HCT116 (cell line): ENCODE data around the gene ATP8B4. TPM values are rescaled to one million over a fixed set of nuclear protein-coding genes. Genes with fewer than 3 reads are reported as not detected.

Experiments
- ATAC-seq: fragments of 200-7000 bp; cut with Tn5 transposase; 2 replicates; pipeline ENCODE4 v1.9.1; 2020; ENCODE audit warnings: mild to moderate bottlenecking, moderate library complexity
- BruUV-seq: library from RNA; stranded (reverse); fragments of 400-500 nt; replicated peaks from 2 replicates; lab custom pipeline; 2021; lab: Mats Ljungman, UMichigan
- CTCF ChIA-PET: fragments of 300-600 bp; sonication (Branson Sonifier 250); formaldehyde crosslinking; loops from one replicate; lab custom pipeline; 2021; ENCODE audit warnings: antibody characterized with exemption; lab: Charles Lee
- POLR2A ChIA-PET: fragments of 300-600, 350-600 bp; sonication (Branson Sonifier 250); formaldehyde crosslinking; loops from one replicate; lab custom pipeline; 2021; ENCODE audit warnings: antibody characterized with exemption; lab: Charles Lee
- RAD21 ChIA-PET, 2 experiments: fragments of 300-600 bp; sonication (Branson Sonifier 250); formaldehyde crosslinking; loops; one replicate each; lab custom pipeline; 2023; ENCODE audit warnings: low total read pairs in 2 of 2; ENCODE audit not compliant: uncharacterized antibody in 2 of 2, unreplicated experiment in 2 of 2, low non-redundant PET in 1 of 2; lab: Charles Lee
- DNase-seq: peaks from one replicate; pipeline ENCODE4 v3.0.0-alpha.2; 2010; ENCODE audit warnings: low read depth, low spot score
- H2AFZ ChIP-seq: fragments of 200-600 bp; shearing (Covaris generic), sonication (generic); 2 replicates; pipeline ENCODE4 v1.6.1; 2017; ENCODE audit warnings: low read depth, mixed run types, mixed read lengths, antibody characterized with exemption, low read length; ENCODE audit not compliant: poor library complexity, severe bottlenecking
- H3K27ac ChIP-seq: 2 replicates; pipeline ENCODE4 v1.5.1; 2012; ENCODE audit warnings: low read depth, low read length
- H3K27me3 ChIP-seq: fragments of 200-600 bp; sonication (generic); 2 replicates; pipeline ENCODE4 v1.6.1; 2016; ENCODE audit warnings: mixed run types, low read length, mixed read lengths; ENCODE audit not compliant: insufficient read depth
- H3K36me3 ChIP-seq, 2 experiments: fragments of 200-500 bp in 1 of 2; fragments of 200-600 bp in 1 of 2; sonication (Bioruptor generic) in 1 of 2; sonication (generic) in 1 of 2; 2 replicates each; pipeline versions ENCODE4 v1.5.1 to v1.6.1; 2014 to 2016; ENCODE audit warnings: low read length in 2 of 2, inconsistent platforms in 1 of 2, mixed read lengths in 1 of 2, mixed run types in 1 of 2; ENCODE audit not compliant: insufficient read depth in 2 of 2, control insufficient read depth in 1 of 2
- H3K4me1 ChIP-seq, 2 experiments: fragments of 200-600 bp in 1 of 2; sonication (generic) in 1 of 2; 2 replicates each; pipeline versions ENCODE4 v1.5.1 to v1.6.1; 2012 to 2017; ENCODE audit warnings: low read length in 2 of 2, inconsistent platforms in 1 of 2, mild to moderate bottlenecking in 1 of 2, mixed read lengths in 1 of 2, mixed run types in 1 of 2, moderate library complexity in 1 of 2; ENCODE audit not compliant: insufficient read depth in 2 of 2, control insufficient read depth in 1 of 2
- H3K4me2 ChIP-seq: fragments of 200-600 bp; sonication (generic); 2 replicates; pipeline ENCODE4 v1.6.1; 2017; ENCODE audit warnings: mixed run types, low read length, mixed read lengths
- H3K4me3 ChIP-seq, 2 experiments: fragments of 200-600 bp in 1 of 2; sonication (generic) in 1 of 2; replicated peaks in 1 of 2; 2 replicates each; pipeline ENCODE4 v1.5.1; 2011 to 2016; ENCODE audit warnings: low read length in 2 of 2, control low read depth in 1 of 2, low read depth in 1 of 2, mild to moderate bottlenecking in 1 of 2, mixed read lengths in 1 of 2, mixed run types in 1 of 2
- H3K79me2 ChIP-seq: fragments of 200-600 bp; sonication (generic); 2 replicates; pipeline ENCODE4 v1.6.1; 2017; ENCODE audit warnings: mild to moderate bottlenecking, mixed run types, low read length, moderate library complexity, mixed read lengths; ENCODE audit not compliant: insufficient read depth
- H3K9ac ChIP-seq: fragments of 200-600 bp; sonication (generic); 2 replicates; pipeline ENCODE4 v1.6.1; 2016; ENCODE audit warnings: low read length, mixed read lengths
- H3K9me2 ChIP-seq: fragments of 200-600 bp; sonication (generic), shearing (Covaris generic); 2 replicates; pipeline ENCODE4 v1.6.1; 2017; ENCODE audit warnings: mixed run types, mild to moderate bottlenecking, moderate library complexity; ENCODE audit not compliant: insufficient read depth
- H3K9me3 ChIP-seq, 2 experiments: fragments of 200-500 bp in 1 of 2; fragments of 200-600 bp in 1 of 2; sonication (Bioruptor generic) in 1 of 2; sonication (generic) in 1 of 2; 2 replicates each; pipeline ENCODE4 v1.6.1; 2014 to 2017; ENCODE audit warnings: low read length in 2 of 2, mixed read lengths in 2 of 2, inconsistent platforms in 1 of 2, low read depth in 1 of 2, mild to moderate bottlenecking in 1 of 2, mixed run types in 1 of 2, moderate library complexity in 1 of 2; ENCODE audit not compliant: control insufficient read depth in 1 of 2, insufficient read depth in 1 of 2
- H4K20me1 ChIP-seq: fragments of 200-600 bp; sonication (generic), shearing (Covaris generic); 2 replicates; pipeline ENCODE4 v1.6.1; 2017; ENCODE audit warnings: mixed run types, mild to moderate bottlenecking, moderate library complexity; ENCODE audit not compliant: insufficient read depth
- CBX3 ChIP-seq: IDR thresholded peaks from 2 replicates; pipeline ENCODE4 v1.6.1; 2012; ENCODE audit warnings: low read depth
- EGR1 ChIP-seq: IDR thresholded peaks from 2 replicates; pipeline ENCODE4 v1.6.1; 2012; ENCODE audit warnings: low read depth
- POLR2A ChIP-seq: IDR thresholded peaks from 2 replicates; pipeline ENCODE4 v1.7.0; 2011; ENCODE audit warnings: borderline replicate concordance; ENCODE audit not compliant: insufficient read depth, insufficient read length; ENCODE audit errors: extremely low read depth
- POLR2AphosphoS5 ChIP-seq: IDR thresholded peaks from 2 replicates; pipeline ENCODE4 v1.6.1; 2011; ENCODE audit warnings: mild to moderate bottlenecking, low read depth, low read length, moderate library complexity
- SP1 ChIP-seq: IDR thresholded peaks from 2 replicates; pipeline ENCODE4 v1.6.1; 2012; ENCODE audit warnings: low read depth
- SRF ChIP-seq: IDR thresholded peaks from 2 replicates; pipeline ENCODE4 v1.6.1; 2012; ENCODE audit warnings: low read depth
- ZFX ChIP-seq: fragments of 450-650 bp; IDR thresholded peaks from 2 replicates; pipeline ENCODE4 v1.6.1; 2017
- ZNF274 ChIP-seq: fragments of 200-500 bp; sonication (Bioruptor generic); IDR thresholded peaks from 2 replicates; pipeline ENCODE4 v1.6.1; 2014; ENCODE audit warnings: mild to moderate bottlenecking, low read depth, low read length, inconsistent platforms
- intact Hi-C: fragments of 100-400 bp; cut with micrococcal nuclease; formaldehyde crosslinking; loops from 2 replicates; pipeline ENCODE4 v1.10.0; 2022
- total RNA-seq: library from RNA; stranded (reverse); gene quantifications from one replicate; pipeline ENCODE4 v1.2.1, GENCODE V29; 2021; ENCODE audit not compliant: unreplicated experiment
- TF ChIP-seq, protein P1 (sequence below): IDR thresholded peaks from 2 replicates; pipeline ENCODE4 v1.6.1; 2012
- TF ChIP-seq, protein P2 (sequence below): IDR thresholded peaks from 2 replicates; pipeline ENCODE4 v1.6.1; 2012; ENCODE audit warnings: low read depth

The ATP8B4 gene
- total RNA-seq, 1 experiment from 2014 or later = 0.25 TPM

DNA sequence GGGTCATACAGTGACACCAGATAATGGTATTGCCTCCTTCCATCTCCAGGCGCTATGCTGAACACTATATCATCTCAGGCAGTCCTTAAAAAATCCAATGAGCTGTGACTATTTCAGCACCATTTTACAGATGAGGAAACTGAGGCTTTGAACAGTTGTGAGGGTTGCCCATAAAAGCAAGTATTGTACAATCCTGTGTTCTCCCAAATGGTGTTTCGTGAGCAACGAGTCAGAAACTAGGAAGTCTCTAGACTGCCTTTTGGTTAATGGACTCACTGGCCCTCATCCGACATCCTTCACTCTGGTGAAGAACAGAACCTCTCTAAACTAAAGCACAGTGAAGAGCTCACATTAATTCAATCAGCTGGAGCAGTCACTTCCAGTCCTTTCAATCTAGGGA is 61.8 kb downstream of the ATP8B4 start:
- H3K9ac ChIP-seq = no peak overlapping the region
- no peaks in the 10 kb centered on the region for H3K36me3 ChIP-seq
- H3K4me3 ChIP-seq = no peak overlapping the region
- RAD21 ChIA-PET = no interaction called here
- H3K9me3 ChIP-seq = no peaks in the 10 kb centered on the region
- CTCF ChIA-PET = no interaction called here
- H3K9me2 ChIP-seq = no peaks in the 10 kb centered on the region
- BruUV-seq = no TSS peak
- TF ChIP-seq ZFX (no peak), CBX3 (no peak), EGR1 (no peak), ZNF274 (no peak), SRF (no peak), SP1 (no peak), POLR2AphosphoS5 (no peak), POLR2A (no peak)
- TF ChIP-seq, protein P1, sequence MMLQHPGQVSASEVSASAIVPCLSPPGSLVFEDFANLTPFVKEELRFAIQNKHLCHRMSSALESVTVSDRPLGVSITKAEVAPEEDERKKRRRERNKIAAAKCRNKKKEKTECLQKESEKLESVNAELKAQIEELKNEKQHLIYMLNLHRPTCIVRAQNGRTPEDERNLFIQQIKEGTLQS = no peak
- TF ChIP-seq, protein P2, sequence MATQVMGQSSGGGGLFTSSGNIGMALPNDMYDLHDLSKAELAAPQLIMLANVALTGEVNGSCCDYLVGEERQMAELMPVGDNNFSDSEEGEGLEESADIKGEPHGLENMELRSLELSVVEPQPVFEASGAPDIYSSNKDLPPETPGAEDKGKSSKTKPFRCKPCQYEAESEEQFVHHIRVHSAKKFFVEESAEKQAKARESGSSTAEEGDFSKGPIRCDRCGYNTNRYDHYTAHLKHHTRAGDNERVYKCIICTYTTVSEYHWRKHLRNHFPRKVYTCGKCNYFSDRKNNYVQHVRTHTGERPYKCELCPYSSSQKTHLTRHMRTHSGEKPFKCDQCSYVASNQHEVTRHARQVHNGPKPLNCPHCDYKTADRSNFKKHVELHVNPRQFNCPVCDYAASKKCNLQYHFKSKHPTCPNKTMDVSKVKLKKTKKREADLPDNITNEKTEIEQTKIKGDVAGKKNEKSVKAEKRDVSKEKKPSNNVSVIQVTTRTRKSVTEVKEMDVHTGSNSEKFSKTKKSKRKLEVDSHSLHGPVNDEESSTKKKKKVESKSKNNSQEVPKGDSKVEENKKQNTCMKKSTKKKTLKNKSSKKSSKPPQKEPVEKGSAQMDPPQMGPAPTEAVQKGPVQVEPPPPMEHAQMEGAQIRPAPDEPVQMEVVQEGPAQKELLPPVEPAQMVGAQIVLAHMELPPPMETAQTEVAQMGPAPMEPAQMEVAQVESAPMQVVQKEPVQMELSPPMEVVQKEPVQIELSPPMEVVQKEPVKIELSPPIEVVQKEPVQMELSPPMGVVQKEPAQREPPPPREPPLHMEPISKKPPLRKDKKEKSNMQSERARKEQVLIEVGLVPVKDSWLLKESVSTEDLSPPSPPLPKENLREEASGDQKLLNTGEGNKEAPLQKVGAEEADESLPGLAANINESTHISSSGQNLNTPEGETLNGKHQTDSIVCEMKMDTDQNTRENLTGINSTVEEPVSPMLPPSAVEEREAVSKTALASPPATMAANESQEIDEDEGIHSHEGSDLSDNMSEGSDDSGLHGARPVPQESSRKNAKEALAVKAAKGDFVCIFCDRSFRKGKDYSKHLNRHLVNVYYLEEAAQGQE = no peak
- no peaks in the 10 kb centered on the region for H3K4me1 ChIP-seq
- DNase-seq = no peak
- intact Hi-C loops = loop anchor here (10.0 kb wide), 1 partner anchor 182 kb away; no protein-coding TSS in a partner anchor
- POLR2A ChIA-PET = no interaction called here
- H3K27me3 ChIP-seq = no peaks in the 10 kb centered on the region
- no peak for ATAC-seq
- no peak overlapping the region for H2AFZ ChIP-seq
- H4K20me1 ChIP-seq = no peaks in the 10 kb centered on the region
- no peak overlapping the region for H3K4me2 ChIP-seq
- no peak overlapping the region for H3K27ac ChIP-seq
- H3K79me2 ChIP-seq = no peaks in the 10 kb centered on the region
